Lower leg skin (tissue), 4 donors: ENCODE results near the gene SPTB. TPM values are rescaled to one million over a fixed set of nuclear protein-coding genes. Genes with fewer than 3 reads are reported as not detected.

ENCODE experiments used
- DNase-seq, 2 donors: peaks; one replicate each; pipeline ENCODE4 v3.0.0-alpha.2; 2019; ENCODE audit warnings: low spot score in 2 of 2
- H3K4me3 ChIP-seq: fragments of 200-600 bp; sonication (generic); 2 replicates; pipeline ENCODE4 v1.5.1; 2017; ENCODE audit warnings: mild to moderate bottlenecking, low read depth; ENCODE audit not compliant: poor library complexity, severe bottlenecking
- CTCF ChIP-seq, 3 donors: fragments of 450-650 bp; IDR thresholded peaks; one replicate each; pipeline ENCODE4 v1.5.1; 2016; ENCODE audit warnings: antibody characterized with exemption in 3 of 3, mild to moderate bottlenecking in 3 of 3, moderate library complexity in 2 of 3
- POLR2A ChIP-seq, 2 donors: fragments of 450-650 bp; IDR thresholded peaks; one replicate each; pipeline ENCODE4 v1.6.1; 2016 to 2017; ENCODE audit warnings: antibody characterized with exemption in 2 of 2, mild to moderate bottlenecking in 1 of 2, moderate library complexity in 1 of 2
- WGBS, 2 donors: methylation state at CpG; one replicate each; pipeline ENCODE4 v1.1.5; 2018; 5-methylcytosine and 5-hydroxymethylcytosine counted together
- intact Hi-C: fragments of 100-400 bp; cut with DNase I; formaldehyde crosslinking; loops from one replicate; pipeline ENCODE4 v1.15.0; 2023; ENCODE audit warnings: low total_unique reads
- total RNA-seq, 4 donors: library from RNA; depleted of rRNA; stranded (reverse); fragments of >200 nt; gene quantifications; one replicate each; pipeline ENCODE4 v1.1.0, GENCODE V29; 2016

Gene SPTB
- total RNA-seq, 4 donors from 2014 or later, result 0.34 to 1.3 (median 0.92) TPM

GRCh38 chr14:64845878-64846277, 33.8 kb downstream of the SPTB start:
- DNase-seq, result no peak
- intact Hi-C loops, result no loop called here
- no peak for TF ChIP-seq POLR2A (IDR thresholded peaks at IDR 0.05)
- TF ChIP-seq CTCF (IDR thresholded peaks at IDR 0.05), result no peak
- 58% methylated on average over 6 of the region's 6 CpGs for WGBS, 2 donors
- no peak overlapping the region for H3K4me3 ChIP-seq

- intact Hi-C loops, result no loop called here
- no peak for DNase-seq
- TF ChIP-seq CTCF (IDR thresholded peaks at IDR 0.05) (no peak), POLR2A (IDR thresholded peaks at IDR 0.05) (no peak)
- no peak overlapping the region for H3K4me3 ChIP-seq
- 85 to 92% methylated on average over 3 of the region's 3 CpGs for WGBS, 2 donors
Observed at GRCh38 chr14:64844969-64845536, 34.7 kb downstream of the SPTB start.

GRCh38 chr14:64844272-64844671, 35.4 kb downstream of the SPTB start:
- WGBS, 2 donors, result 65 to 71% methylated on average over 2 of the region's 2 CpGs
- no peak for DNase-seq
- H3K4me3 ChIP-seq, result no peak overlapping the region
- TF ChIP-seq POLR2A (IDR thresholded peaks at IDR 0.05), result no peak
- intact Hi-C loops, result no loop called here

GRCh38 chr14:64843548-64843947, 36.2 kb downstream of the SPTB start:
- intact Hi-C loops, result no loop called here
- TF ChIP-seq CTCF (IDR thresholded peaks at IDR 0.05) (no peak), POLR2A (IDR thresholded peaks at IDR 0.05) (no peak)
- 80 to 84% methylated on average over 6 of the region's 6 CpGs for WGBS, 2 donors
- DNase-seq, result peak in 1 of 2 donors; percentile 37
- H3K4me3 ChIP-seq, result no peak overlapping the region

GRCh38 chr14:64841772-64842750, 37.6 kb downstream of the SPTB start:
- TF ChIP-seq CTCF (IDR thresholded peaks at IDR 0.05), result no peak
- TF ChIP-seq POLR2A (IDR thresholded peaks at IDR 0.05), result no peak
- no peak overlapping the region for H3K4me3 ChIP-seq
- DNase-seq, result peak in 1 of 2 donors; percentile 39
- intact Hi-C loops, result no loop called here
- WGBS, 2 donors, result 67% methylated on average over 18 of the region's 18 CpGs

GRCh38 chr14:64841121-64841651, 38.5 kb downstream of the SPTB start:
- DNase-seq, result peak in 1 of 2 donors; percentile 46
- TF ChIP-seq POLR2A (IDR thresholded peaks at IDR 0.05), result no peak
- no peak for TF ChIP-seq CTCF (IDR thresholded peaks at IDR 0.05)
- intact Hi-C loops, result no loop called here
- H3K4me3 ChIP-seq, result no peak overlapping the region
- WGBS, 2 donors, result 42 to 55% methylated on average over 6 of the region's 6 CpGs
